NCI-H1436 treated with DMSO at 0.1 percent for 48 hours (cell line): ENCODE results near the gene BARX2.

Experiments used
- DNase-seq: peaks from one replicate; lab custom pipeline; 2025; lab: John Stamatoyannopoulos, UW

BARX2 gene

DNA sequence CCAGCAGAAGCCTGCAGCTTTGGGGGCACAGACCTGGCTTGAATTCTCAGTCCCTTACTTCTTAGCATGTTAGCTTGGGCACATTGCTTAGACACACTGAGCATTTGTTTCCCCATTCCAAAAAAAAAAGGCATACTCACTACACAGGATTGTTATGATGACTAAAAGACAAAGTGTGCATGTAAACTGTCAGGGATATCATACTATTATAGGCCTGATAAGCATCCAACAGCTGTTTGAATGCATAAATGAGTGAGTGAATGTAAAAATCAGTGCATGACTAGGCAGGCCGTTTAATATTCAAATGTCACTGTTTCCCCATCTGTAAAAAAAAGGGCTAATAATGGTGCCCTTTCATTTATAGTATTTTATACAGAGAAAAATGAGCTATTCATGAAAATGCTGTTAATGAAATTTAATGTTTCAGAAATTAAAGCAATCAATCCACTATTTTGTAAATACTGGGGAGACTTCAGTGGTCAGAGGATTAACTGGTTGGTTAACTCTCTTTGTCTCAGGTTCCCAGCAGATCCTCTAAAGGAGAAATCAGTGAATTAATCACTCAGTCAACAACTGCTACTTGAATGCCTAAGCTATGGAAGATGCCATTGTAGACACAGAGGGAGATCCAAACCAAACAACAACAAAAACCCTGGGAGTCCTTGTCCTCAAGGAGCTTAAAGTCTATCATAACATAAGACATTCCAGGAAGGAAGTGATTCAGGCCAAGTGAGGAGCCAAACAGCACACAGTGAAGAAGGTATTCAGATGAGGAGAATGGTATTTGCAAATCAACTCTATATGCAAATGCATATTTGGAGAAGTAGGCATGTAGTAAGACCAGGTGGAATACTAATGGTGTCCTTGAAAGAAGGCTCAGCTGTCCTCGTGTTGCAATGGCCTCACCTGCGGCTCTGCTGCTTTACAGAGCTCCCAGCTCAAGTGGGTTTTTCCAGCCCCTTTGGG, 26.8 kb downstream of the BARX2 start:
- no peak for DNase-seq

DNA sequence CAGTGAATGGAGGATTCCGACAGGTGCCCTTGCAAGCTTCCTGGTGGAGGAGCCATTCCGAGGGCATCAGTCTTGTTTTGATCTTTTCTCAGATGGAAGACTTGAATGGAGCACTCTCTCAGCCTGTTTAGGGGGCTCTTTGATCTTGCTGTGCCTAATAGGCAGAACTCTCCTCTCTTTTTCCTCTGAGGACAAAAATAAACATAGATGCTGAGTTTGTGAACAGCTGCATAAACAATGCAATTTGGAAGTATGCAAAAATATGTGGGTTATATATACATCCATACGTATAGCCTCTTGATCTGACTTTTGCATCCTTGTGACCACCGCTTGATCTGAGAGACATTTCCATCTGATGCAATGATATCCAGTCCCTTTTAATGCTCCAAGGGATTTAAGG, 29.1 kb downstream of the BARX2 start:
- DNase-seq, result no peak

DNA sequence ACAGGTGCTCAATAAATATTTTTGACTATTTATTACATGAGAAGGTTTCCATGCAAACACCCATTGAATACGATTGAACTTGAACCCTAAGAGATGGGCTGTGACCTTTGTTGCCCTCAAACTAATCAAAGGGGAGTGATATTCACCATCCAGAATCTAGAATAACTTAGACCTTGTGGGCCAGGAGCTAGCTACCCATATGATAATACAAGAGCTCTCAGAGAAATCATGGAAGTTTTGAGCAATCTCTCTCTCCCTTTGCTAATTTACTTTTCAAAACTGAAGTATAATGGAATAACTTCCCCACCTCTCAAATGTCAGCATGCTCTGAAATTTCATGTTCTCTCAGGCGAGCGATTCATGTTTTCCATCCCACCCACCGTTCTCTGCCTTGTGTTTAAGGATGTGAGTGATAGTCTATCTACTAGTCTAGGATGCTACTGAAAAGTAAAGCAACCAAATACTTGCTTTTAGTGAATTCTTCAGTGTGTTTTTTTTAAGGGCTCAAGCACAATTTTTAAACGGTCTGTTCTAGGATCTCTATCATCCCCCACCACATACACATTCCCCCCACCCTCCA, 33.3 kb downstream of the BARX2 start:
- no peak for DNase-seq

DNA sequence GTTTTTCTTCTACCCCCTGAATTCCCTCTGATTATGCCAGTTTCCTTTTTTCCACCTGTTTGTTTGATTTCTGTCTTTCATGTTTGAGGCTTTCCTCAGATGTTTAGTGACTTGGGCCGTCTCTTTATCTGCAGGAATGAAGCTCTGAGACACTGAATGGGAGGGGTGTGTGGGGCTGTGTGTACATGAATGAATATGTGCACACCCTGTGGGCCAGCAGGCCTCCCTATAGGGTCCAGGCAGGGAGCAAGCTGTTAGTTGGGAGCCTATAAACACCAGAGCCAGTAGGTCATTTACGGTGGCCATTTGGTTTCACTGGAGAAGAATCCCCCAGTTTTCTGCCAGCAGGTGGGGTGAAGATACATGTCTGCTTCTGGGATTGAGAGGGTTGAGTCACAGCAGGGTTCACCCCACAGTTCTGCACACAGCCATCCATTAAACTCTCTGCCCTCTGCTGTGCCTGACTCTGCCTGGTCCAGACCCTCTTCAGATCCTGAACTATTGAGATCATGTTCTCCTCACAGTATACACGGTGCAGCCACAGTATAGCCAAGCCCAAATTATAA, 34.8 kb downstream of the BARX2 start:
- no peak for DNase-seq

DNA sequence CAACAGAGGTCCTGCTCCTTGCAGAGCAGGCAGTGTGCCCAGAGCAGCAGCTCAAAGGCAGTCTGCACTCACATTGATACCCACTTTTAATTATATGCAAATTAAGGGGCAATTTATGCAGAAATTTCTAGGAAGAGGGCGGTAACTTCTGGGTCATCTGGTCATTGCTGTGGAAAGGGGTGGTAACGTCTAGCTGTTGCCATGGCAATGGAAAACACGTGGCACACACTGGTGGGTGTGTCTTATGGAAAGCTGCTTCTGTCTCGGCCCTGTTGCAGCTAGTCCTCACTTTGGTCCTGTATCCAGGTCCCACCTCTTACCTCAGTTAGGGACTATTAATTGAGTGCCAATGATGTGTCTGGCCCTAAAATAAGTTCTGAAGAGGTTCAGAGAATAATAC, 36.8 kb downstream of the BARX2 start:
- no peak for DNase-seq

DNA sequence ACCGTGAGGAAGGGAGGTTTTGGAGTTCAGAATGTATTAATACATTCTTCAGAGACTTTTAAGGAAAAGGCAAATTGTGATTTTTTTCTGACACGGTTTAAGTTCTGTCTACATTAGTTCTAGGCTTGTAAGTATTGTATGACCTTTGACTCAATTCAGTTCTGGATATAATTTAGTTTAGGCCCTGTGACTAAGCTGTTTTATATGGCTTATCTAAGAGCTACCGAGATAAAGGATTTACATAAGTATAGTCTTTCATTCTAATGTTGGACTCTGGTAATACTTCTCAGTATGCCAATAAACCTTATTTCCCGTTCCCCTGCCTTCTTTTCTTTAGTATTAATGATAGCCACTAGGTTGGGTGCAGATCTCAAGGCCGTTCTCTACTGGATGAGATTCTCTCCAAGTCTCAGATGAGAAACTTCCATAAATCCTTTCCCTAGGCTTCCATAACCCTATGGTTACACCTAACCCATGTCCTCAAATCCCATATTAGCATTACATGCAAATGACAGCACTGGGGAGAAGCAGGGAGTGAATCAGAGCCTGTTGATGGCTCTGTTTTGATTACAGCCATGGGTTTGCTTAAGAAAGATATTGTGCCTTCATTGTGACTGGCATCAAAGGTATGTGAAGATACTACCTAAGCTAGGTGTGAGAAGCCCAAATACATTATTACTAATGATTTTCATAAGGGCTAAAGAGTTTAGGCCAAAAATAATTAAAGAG, 38.7 kb downstream of the BARX2 start:
- DNase-seq, result no peak

DNA sequence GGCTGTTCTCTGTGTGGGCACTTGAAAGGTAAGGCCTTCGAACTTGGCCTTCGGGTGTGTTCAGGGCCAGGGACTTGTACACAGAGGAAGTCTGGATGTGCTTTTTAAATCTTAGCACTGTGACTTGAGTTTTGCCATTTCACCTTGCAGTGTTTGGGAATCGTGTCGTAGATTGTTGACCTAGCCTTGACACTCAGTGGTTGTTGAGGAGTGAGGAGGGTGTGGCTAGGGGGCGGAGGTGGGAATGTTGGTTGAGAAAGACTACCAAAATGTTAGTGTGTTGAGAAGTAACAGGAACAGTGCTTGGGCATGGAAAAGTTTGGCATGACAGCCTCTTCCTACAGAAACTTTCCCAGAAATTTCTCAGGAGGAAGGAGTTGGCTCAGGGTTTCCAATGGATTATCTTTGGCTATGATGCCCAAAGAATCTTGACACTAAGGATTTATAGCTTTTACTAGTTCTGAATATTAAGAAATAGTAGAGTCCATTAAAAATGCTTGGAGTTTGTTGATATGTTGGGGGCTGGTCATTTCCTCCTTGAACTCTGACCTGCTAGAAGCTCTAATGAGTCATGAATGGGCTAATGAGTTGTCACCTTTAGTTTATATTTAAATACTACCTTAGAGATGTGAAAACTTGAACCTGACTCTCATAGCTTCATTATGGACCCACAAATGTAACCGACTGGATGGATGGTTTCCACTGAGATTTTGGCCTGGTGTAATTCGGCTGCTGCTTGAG, 40.6 kb downstream of the BARX2 start:
- no peak for DNase-seq

DNA sequence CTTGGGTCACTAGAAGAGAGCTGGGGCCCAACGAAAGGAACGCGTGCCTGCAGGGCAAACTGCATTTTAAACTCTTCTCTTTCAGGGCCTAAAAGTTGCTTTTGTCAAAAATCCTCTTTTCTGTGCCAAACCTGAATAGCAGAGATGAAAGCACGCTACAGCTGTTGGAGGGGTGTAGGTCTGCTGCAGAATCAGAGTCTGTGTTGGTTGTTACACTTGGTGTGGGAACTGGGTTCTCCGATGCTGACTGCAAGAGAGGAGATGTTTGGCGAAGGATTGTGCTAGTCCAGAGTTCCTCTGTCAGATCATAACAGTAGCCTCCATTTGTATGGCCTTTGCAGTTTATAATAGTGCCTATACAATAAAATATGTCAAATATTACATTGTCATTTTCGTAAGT, 41.8 kb downstream of the BARX2 start:
- no peak for DNase-seq

DNA sequence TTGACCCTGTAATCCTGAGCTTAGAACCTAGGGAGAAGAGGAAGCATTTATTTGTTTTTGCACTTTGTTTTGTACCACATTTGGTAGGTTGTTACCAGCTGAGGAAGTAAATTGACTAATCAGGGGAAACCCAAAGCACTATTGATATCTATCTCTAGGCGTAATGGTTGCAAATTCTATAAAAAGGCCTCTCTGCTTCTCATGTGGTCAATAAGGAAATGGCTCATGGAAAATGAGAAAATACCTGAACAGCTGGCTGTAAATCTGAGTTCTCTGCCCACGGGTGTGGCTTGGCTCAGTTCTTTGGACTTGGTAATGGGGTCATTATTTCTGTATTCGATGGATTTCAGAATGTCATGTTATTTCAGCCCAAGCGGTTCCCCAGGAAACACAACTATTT, 42.4 kb downstream of the BARX2 start:
- no peak for DNase-seq

DNA sequence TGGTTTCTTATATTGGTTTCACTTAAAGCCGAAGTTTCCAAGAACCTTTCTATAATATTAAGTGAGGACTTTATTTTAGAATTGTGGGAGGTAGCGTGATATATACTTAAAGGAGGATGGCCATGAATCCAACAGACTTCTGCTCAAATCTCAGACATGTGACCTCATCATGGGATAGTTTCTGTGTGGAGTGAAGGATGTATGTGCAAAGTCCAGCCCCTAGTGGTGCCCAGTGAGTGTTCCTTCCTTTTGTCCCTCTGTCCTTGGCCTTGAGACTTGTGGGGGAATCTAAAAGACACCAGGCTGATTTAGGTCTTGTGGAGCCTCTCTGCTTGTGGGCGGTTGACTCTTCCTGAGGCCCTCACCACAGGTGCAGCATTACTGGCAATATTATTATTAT, 43.7 kb downstream of the BARX2 start:
- DNase-seq, result no peak

DNA sequence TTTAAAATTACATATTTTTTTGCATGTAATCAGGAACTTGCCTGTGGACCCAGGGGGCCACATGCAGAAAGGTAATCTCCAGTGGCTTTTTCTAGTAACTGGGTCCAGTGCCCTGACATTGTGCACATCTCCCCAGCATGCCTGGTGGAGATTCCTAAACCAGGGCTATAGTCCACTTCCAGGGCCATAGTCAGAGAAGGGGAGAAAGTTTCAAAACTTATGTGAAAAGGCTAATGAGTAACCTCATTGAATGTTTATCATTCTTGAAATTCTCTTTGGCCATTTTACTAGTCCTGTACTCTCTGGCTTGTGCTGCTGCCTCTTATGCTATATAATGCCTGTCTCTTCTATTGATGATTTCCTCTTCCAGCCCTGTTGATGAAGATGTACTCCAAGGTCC, 47.8 kb downstream of the BARX2 start:
- DNase-seq, result no peak

DNA sequence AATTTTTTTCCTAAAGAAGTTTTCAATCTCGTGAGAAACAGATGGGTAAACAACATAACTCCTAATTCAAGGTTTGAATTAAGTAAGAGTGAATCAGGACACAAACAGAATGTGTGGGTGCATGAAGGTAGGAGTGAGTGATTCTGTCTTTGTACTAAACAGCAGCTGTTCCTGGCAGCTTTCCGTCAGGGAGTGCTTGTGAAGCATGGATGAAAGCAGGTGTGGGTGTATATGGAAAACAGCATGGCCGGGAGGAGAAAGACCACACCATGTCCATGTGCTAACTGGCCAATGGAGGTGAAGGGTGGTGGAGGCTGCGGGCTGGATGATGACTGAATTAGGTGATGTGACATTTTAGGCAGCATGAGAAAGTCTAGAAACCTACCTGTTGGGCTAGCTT, 49.6 kb downstream of the BARX2 start:
- no peak for DNase-seq

DNA sequence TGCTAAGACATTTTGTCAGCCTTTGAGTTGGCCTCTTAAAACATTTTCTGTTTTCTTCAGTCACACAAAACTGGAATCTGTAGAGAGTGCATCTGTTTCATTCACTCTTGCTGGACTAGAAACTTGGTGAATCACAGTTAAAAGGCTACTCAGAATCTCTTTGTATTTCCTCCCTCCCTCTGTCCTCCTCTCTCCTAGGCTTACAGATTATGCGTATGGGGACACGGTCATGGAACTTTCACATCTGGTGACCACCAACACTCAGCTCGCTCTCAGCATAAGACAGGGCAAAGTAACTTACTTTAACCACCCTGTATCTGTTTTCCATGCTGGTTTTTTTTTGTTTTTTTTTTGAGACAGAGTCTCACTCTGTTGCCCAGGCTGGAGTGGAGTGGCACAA, 50.4 kb downstream of the BARX2 start:
- no peak for DNase-seq

DNA sequence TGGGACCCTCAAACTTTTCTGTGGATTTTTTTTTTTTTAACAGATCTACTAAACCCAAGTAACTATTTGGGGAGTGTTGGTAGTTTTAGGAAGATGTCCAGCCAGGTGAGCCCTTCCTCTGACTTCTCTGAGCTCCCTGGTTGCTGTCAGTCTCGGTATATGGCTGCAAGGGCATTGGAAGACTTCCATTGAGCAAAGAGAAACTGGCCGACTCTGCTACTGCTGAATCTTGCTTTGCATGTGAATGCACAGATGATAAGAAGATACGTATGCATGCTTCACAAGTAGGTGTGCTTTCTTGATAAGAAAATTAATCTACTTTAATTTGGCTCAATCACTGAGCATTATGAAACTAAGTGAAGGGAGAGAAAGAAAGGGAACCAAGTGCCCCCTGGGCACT, 51.1 kb downstream of the BARX2 start:
- no peak for DNase-seq

DNA sequence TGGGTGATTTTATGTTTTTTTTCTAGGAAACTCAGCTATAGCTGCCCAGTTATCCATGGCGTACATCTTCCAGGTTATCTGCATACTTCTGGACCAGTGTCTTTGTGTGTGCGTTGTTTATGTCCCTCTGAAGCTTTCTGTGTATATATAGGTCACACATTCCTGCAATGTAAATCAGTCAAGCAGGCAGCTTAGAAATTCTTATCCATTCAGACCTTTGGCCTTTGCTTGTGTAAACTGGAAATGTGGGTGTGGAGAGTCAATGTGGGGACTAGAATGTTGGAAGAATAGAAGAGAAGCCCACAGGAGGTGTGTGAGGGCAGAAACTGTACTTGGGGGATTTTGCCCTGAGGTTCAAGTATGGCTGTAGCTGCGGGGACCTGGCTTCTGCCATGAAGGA, 51.7 kb downstream of the BARX2 start:
- DNase-seq, result no peak

DNA sequence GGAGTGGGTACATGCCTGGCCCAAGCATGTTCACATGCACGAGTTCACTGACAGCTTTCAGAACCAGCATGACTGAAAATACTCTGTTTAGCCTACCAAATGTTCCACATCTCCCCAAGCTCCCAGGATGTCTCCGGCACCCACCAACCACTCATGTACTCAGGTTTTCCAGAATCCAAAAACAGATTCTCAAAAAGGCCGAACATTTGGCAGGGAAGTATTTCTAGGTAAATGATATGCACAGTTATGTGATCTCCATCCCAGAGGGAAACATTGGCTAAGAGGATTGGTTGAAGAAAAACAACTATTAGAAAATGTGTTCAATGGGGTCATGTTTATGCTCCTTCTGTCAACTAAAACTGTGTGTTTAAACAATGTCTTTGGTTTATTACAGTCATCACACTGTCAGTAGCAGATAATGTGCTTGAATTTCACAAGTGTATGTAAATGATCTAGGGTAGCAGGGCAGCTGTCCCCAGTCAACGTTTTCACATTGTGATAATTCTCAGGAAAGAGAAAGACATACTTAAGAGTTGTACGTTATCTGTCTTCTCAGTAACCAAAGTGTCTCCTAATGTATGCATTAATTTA, 52.3 kb downstream of the BARX2 start:
- DNase-seq, result no peak

DNA sequence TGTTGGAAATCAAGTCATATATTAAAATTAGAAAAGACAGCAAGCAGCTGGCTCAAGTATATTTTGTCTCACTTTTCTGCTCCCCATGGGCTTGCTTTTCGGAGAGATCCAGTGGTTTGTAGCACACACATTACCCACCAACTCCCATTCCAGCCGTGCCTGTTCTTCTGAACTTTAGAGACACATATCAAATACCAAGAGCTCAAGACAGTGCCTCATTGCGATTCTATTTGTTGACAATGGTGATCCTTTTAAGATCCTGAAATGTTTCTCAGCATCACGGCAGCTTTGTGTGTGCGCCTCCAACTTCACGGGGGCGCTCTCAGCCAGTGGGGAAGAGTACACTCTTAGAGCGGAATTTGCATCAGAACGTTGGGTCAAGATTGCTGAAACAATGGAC, 52.9 kb downstream of the BARX2 start:
- DNase-seq, result no peak

DNA sequence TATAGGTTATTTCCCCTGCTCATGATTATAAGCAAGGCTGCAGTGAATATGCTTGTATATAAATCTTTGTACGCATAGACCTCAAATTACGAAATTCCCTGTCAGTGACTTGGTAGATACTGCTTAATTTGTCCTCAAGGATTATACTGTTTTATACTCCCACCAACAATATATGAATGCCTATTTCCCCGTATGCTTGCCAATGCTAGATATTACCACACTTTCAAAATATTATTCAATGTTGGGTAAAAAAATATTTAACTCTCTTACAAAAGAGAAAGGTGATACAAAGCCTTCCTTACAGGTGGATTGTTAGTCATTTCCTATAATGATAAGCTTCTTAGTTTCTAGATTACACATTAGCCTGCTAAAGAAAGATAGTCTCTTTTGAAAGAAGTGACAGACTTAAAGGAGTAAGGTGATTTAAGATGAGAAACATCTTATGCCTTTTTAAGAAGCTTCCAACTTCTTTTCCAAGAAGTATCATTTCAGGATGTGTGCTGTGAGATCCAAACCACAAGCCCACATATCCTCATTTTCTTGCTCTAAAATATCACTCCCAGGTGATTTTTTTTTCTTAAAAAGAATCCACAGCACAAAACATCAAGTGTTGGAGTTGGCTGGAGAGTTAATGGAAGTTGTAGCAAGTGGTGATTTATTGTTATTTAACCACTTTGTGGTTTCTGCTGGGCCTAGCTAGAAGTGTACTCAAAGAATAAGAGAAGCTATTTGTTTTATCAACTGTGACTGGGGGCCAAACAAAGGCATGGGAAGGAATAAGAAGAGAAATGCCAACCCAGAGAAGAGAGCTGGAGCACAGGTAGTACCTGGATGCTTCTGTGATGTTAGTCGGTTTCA, 59.2 kb downstream of the BARX2 start:
- no peak for DNase-seq

DNA sequence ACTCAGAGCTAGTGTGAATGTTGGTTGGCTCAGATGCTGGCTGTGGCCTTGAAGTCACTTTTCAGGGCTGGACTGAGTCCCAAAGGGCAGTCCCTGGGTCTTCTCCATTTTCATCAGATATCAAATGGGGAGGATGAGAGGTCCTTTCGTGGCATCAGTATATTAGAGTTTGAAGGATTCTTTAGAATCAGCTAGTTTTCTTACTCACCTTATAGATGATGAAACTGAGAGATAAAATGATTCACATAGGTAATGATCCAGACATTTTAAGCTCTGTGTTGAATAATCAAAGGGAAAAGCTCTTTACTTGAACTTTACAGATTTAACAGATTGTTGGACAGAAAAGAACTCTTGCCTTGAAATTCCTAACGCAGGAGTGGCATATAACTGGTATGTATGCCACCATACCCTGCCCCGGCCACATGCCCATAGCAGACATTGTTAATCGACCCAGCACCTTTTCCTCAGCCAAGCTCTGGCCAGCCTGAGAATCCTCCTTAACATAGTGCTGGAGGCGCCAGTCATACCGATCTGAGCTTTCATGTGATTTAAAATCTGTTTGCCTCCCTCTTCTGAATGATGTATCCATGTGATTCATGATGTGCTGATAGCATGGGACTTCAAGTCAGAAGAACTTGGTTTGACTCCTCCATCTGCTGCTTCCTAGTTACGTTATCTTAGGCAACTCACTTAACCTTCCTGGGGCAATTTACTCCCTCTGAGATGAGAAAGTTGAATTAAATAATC, 60.0 kb downstream of the BARX2 start:
- DNase-seq, result no peak

DNA sequence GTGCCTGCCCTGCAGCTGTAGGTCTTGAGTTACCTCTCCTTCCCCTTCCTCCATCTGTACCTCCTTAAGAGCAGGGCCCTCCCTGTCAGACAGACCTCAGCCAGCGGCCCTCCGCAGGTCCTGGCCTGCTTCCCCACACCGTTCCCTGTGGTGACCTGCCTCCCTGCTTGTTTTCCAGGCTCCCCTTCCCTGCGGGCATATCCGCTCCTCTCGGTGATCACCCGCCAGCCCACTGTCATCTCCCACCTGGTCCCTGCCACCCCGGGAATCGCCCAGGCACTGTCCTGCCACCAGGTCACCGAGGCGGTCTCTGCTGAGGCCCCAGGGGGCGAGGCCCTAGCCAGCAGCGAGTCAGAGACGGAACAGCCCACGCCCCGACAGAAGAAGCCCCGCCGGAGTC, 60.9 kb downstream of the BARX2 start:
- DNase-seq, result no peak
